HPDE6-E6E7 (cell line): ENCODE data around the gene ZCCHC24.
"Not testable (repeated sequence)": the region's sequence is repeated elsewhere in the genome, so short reads cannot be mapped to it uniquely, and the experiment has no call there.

ENCODE experiments used
- DNase-seq: peaks from one replicate; pipeline ENCODE4 v3.0.0; 2011; ENCODE audit warnings: missing footprints; ENCODE audit errors: extremely low spot score

The ZCCHC24 gene

GRCh38 chr10:79346388-79347225 is 98.8 kb downstream of the ZCCHC24 start:
- DNase-seq, result no peak

DNA sequence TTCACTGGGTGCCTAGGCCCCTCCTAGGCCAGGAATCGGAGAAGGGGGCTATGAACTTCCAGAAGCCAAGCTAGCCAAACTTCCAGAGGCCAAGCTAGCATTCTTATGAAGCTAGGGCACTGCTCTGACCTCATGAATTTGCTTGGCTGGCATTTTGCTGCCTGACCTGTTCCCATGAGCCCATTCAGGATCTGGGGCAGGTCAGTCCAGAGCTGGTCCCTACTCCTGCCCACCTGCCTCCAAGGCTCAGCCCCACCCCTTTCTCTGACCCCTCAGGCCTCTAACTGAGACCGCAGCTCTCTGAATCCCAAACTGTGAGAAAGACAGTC is 99.4 kb downstream of the ZCCHC24 start:
- no peak for DNase-seq

DNA sequence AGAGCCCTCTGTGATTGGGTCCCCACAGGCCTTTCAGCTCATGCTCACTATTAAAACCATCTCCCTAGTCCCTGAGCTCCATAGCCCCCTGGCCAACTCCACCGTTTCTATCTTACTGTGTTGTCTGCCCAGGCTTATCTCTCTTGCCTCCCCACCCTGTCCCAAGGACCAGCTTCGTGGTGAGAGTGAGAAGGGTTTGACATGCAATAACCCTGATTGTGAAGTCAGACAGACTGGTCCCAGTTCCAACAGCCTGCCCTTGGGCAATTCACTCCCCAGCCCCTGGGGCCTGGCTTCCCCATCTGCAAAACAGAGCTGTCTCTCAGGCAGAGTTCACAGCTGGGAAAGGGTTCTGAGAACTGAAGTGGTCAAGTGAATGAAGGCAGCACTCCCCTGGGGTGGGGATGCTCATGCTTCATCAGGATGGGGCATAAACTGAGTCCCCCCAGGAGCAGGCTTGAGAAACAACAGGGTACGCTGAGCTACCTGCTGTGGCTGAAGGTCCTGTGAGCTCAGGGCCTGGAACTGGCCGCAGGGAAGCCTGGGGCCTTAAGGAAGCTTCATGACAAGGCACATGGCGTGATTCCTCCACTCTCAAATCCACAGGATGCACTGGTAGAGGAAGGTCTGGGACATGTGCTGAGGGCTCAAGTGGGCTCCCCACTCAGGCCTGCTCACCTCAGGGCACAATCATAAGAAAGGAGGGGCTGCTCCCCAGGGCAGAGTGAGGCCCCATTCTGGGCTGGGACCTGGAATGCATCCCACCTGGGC is 100.0 kb downstream of the ZCCHC24 start:
- no peak for DNase-seq

- DNase-seq, result no peak
Observed at GRCh38 chr10:79344502-79345195, 100.8 kb downstream of the ZCCHC24 start.

DNA sequence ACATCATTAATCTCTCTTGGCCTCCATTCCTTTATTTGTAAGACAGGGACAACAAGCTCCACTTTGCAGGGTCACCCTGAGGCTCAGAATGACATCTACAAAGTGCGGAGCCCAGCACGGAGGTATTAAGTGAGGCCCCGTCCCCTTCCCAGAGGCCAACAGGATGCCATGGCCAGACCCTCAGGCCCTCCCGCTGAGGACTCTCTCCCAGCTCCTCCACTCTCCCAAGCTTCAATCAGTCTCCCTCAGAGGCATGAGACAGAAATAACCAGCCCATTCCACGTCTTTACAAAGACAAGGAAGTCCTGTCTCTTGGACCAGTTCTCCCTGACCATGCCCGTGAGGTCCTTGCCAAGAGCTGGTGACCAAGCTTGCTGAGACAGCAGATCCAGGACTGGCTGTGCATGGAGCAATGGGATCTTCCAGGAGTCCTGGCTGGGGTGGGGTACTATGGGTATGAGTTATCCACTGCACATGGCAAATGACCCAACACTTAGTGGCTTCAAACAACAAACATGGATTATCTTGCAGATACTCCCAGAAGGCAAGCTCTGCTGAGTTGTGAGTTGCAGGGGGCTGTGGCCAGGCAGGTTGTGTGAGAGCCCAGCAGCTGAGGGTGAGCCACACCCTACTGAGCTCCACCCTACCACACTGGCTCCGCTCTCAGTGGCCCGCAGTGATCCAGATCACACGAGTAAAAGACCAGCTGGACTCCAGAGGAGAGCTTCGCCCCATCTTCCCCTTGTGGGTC is 102.4 kb downstream of the ZCCHC24 start:
- no peak for DNase-seq

GRCh38 chr10:79342295-79342761 is 103.1 kb downstream of the ZCCHC24 start:
- DNase-seq, result no peak

- DNase-seq, result no peak
Observed at GRCh38 chr10:79340646-79341244, 104.7 kb downstream of the ZCCHC24 start.

GRCh38 chr10:79339266-79339665 is 106.2 kb downstream of the ZCCHC24 start:
- no peak for DNase-seq

DNA sequence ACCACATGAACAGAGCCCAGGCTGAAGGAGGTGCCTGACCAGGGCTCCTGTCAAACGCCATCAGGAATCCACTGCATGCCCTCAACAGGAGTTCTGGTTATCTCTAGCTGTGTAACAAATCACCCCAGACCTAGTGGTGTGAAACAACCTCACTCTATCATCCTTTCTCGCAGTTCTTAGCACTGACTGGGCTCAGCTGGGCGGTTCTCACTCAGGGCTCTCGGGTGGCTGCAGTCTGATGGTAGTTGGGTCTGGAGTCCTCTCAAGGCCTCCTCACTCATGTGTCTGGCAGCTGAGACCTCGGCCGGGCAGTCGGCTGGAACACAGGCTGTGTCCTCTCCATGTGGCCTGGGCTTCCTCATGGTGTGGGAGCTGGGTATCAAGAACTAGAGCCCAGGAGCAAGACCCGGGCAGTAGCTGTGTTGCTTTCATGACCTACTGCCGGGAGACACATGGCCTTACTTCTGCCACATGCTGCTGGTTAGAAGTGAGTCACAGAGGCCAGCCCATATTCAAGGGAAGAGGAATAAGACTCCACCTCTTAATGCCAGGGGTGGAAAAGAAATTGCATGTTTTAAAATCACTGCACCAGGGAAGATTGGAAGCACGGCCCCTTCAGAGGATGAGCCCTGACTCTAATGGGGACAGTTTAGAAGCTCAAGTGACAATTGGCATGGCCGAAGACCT is 107.5 kb downstream of the ZCCHC24 start:
- not testable (repeated sequence) for DNase-seq

DNA sequence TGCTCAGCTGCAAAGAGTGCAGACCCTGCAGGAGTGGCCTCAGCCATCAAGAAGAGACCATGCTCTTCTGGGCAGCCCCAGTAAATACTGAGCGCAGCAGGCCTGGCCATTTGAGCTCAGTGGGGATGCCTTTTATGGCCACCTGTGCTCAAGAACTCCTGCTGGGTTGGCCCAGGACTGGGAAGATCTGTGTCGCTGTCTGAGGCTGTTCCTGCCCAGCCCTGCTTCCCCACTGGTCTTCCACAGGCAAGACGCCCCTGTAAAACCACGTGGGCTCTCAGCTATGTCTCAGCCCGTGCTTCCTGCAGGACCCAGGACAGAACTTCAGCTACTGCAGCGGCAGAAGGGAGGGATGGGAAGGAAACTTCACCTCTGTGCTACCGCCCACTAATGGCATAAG is 108.7 kb downstream of the ZCCHC24 start:
- DNase-seq, result no peak

- DNase-seq, result no peak
Observed at GRCh38 chr10:79336276-79336675, 109.1 kb downstream of the ZCCHC24 start.

DNA sequence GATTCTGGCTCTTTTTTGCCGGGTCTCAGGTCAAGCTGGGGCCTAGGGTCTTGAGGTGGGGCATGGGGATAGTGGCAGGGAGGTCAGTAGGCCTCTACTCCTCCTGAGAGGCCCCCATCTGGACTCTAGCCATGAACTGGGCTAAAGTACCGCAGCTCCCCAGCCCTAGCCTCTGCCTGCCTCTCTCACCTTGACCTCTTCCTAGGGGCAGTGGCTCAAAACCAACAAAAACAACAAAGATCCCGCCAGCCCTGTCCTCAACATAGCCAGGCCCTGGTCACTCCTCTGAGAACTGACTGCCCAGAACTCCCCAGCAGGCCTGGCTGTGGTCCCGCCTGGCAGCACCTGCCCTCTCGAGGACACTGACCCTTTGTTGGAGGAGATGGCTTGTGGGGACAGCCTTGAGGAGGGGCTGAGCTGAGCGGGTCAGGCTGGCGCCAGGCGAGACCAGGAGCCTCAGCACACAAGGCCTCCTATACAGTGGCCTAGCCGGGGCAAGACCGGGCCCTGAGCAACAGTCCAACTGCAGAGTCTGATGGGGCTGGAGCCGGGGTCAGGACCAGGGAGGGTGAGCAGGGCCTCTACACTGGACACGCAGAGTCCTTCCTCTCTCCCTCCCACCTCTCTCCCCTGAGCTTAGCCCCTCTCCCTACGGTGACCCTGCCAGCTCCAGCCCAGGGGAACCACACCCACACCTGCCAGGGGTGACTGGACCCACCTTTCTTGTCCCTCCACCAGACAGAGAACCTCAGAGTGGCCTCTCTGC is 109.8 kb downstream of the ZCCHC24 start:
- no peak for DNase-seq

- DNase-seq, result no peak
Observed at GRCh38 chr10:79335094-79335469, 110.3 kb downstream of the ZCCHC24 start.

GRCh38 chr10:79334573-79334972 is 110.9 kb downstream of the ZCCHC24 start:
- DNase-seq, result no peak

DNA sequence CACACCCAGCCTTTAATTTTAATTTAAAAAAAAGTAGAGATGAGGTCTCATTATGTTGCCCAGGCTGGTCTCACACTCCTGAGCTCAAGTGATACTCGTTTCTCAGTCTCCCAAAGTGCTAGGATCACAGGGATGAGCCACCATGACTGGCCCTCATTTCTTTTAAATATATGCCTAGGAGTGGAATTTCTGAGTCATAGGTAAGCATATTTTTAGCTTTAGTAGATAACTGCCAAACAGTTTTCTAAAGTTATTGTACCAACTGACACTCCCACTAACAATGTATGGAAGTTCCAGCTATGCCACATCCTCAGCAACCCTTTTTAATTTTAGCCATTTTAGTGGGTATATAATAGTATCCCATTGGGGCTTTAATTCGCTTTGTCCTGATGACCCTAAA is 111.9 kb downstream of the ZCCHC24 start:
- DNase-seq, result no peak

DNA sequence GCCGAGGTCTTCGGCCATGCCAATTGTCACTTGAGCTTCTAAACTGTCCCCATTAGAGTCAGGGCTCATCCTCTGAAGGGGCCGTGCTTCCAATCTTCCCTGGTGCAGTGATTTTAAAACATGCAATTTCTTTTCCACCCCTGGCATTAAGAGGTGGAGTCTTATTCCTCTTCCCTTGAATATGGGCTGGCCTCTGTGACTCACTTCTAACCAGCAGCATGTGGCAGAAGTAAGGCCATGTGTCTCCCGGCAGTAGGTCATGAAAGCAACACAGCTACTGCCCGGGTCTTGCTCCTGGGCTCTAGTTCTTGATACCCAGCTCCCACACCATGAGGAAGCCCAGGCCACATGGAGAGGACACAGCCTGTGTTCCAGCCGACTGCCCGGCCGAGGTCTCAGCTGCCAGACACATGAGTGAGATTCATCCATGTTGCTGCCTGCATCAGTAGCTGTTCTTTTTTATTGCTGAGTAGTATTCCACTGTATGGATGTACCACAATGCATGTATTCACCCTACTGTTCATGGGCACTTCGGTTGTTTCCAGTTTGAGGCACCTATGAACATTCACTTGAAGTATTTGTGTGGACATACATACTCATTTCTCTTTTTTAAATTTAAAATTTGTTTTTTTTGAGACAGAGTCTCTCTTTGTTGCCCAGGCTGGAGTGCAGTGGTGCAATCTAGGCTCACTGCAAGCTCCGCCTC is 112.7 kb downstream of the ZCCHC24 start:
- DNase-seq, result not testable (repeated sequence)
